Tibial artery (tissue), 4 donors: ENCODE data around the gene FAM89A.
A peak's percentile ranks its signal among the peaks of the same experiment; 100 is the strongest.
"Not testable (repeated sequence)": the region's sequence is repeated elsewhere in the genome, so short reads cannot be mapped to it uniquely, and the experiment has no call there.

Experiments
- DNase-seq, 2 donors: peaks; one replicate each; pipeline ENCODE4 v3.0.0-alpha.2; 2019
- H3K27ac ChIP-seq, 2 donors: fragments of 200-600 bp; sonication (generic) in 1 of 2; 1 replicate in 1 of 2; 2 replicates in 1 of 2; pipeline ENCODE4 v1.5.1; 2018 to 2019; ENCODE audit warnings: mild to moderate bottlenecking in 1 of 2
- H3K27me3 ChIP-seq, 2 donors: fragments of 200-600 bp; sonication (generic) in 1 of 2; one replicate each; pipeline versions ENCODE4 v1.5.1 to v1.6.0; 2016 to 2019
- H3K36me3 ChIP-seq, 3 donors: fragments of 200-600 bp; sonication (generic) in 2 of 3; one replicate each; pipeline ENCODE4 v1.5.1; 2016 to 2019; ENCODE audit warnings: mild to moderate bottlenecking in 2 of 3
- H3K4me1 ChIP-seq, 4 donors: fragments of 200-600 bp; sonication (generic) in 2 of 4; 1 replicate in 3 of 4; 2 replicates in 1 of 4; pipeline ENCODE4 v1.5.1; 2016 to 2019
- H3K4me3 ChIP-seq, 2 donors: fragments of 200-600 bp; sonication (generic) in 1 of 2; 1 replicate in 1 of 2; 2 replicates in 1 of 2; pipeline ENCODE4 v1.5.1; 2018 to 2019; ENCODE audit warnings: mild to moderate bottlenecking in 2 of 2
- H3K9me3 ChIP-seq, 3 donors: fragments of 200-600 bp; sonication (generic) in 1 of 3; one replicate each; pipeline ENCODE4 v1.5.1; 2016 to 2019
- intact Hi-C: fragments of 100-400 bp; cut with DNase I; formaldehyde crosslinking; loops from one replicate; pipeline ENCODE4 v1.15.0; 2023; ENCODE audit warnings: low total_unique reads
- TF ChIP-seq, protein P1 (sequence below), 2 experiments: fragments of 200-600 bp in 1 of 2; fragments of 450-650 bp in 1 of 2; IDR thresholded peaks; one replicate each; pipeline ENCODE4 v1.5.1; 2017 to 2019; ENCODE audit warnings: antibody characterized with exemption in 2 of 2, mild to moderate bottlenecking in 1 of 2, moderate library complexity in 1 of 2

Gene FAM89A

GRCh38 chr1:231032963-231033362 is 7.1 kb downstream of the FAM89A start:
- no peaks in the 10 kb centered on the region for H3K4me1 ChIP-seq
- no peak overlapping the region for H3K4me3 ChIP-seq
- H3K9me3 ChIP-seq, result no peaks in the 10 kb centered on the region
- H3K27ac ChIP-seq, result no peak overlapping the region
- peaks cover 0 to 25% of the 10 kb centered on the region in 2 donors for H3K27me3 ChIP-seq
- no peak for DNase-seq
- intact Hi-C loops, result no loop called here
- no peaks in the 10 kb centered on the region for H3K36me3 ChIP-seq
- TF ChIP-seq, protein P1, sequence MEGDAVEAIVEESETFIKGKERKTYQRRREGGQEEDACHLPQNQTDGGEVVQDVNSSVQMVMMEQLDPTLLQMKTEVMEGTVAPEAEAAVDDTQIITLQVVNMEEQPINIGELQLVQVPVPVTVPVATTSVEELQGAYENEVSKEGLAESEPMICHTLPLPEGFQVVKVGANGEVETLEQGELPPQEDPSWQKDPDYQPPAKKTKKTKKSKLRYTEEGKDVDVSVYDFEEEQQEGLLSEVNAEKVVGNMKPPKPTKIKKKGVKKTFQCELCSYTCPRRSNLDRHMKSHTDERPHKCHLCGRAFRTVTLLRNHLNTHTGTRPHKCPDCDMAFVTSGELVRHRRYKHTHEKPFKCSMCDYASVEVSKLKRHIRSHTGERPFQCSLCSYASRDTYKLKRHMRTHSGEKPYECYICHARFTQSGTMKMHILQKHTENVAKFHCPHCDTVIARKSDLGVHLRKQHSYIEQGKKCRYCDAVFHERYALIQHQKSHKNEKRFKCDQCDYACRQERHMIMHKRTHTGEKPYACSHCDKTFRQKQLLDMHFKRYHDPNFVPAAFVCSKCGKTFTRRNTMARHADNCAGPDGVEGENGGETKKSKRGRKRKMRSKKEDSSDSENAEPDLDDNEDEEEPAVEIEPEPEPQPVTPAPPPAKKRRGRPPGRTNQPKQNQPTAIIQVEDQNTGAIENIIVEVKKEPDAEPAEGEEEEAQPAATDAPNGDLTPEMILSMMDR (IDR thresholded peaks at IDR 0.05), result no peak

GRCh38 chr1:231029841-231030240 is 10.2 kb downstream of the FAM89A start:
- DNase-seq, result no peak
- Histone ChIP-seq H3K27me3 (peaks cover 0 to 9% of the 10 kb centered on the region in 2 donors), H3K36me3 (no peaks in the 10 kb centered on the region), H3K9me3 (no peaks in the 10 kb centered on the region), H3K27ac (no peak overlapping the region), H3K4me3 (no peak overlapping the region), H3K4me1 (no peaks in the 10 kb centered on the region)
- TF ChIP-seq, protein P1 (IDR thresholded peaks at IDR 0.05), result no peak
- intact Hi-C loops, result no loop called here

DNA sequence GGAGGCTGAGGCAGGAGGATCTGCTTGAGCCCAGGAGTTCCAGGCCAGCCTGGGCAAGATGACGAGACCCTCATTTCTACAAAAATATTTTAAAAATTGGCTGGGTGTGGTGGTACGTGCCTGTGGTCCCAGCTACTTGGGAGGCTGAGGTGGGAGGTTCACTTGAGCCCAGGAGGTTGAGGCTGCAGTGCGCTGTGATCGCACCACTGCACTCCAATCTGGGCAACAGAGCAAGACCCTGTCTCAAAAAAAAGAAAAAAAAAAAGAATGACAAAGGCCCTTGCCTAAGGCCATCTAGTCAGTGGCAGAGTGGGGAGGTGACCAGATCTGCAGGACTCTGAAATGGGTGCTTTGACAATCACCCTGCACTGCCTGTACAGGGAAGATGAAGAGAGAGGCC is 10.8 kb downstream of the FAM89A start:
- intact Hi-C loops, H3K9me3 ChIP-seq, H3K27ac ChIP-seq, H3K4me3 ChIP-seq, H3K36me3 ChIP-seq, H3K4me1 ChIP-seq, H3K27me3 ChIP-seq, DNase-seq: not testable (repeated sequence)

GRCh38 chr1:231028682-231029081 is 11.4 kb downstream of the FAM89A start:
- Histone ChIP-seq H3K4me1 (no peaks in the 10 kb centered on the region), H3K4me3 (no peak overlapping the region), H3K9me3 (no peaks in the 10 kb centered on the region), H3K27me3 (peaks cover 0 to 3% of the 10 kb centered on the region in 2 donors), H3K36me3 (no peaks in the 10 kb centered on the region), H3K27ac (no peak overlapping the region)
- intact Hi-C loops, result no loop called here
- TF ChIP-seq, protein P1 (IDR thresholded peaks at IDR 0.05), result no peak
- DNase-seq, result peak in 1 of 2 donors; percentile 22

DNA sequence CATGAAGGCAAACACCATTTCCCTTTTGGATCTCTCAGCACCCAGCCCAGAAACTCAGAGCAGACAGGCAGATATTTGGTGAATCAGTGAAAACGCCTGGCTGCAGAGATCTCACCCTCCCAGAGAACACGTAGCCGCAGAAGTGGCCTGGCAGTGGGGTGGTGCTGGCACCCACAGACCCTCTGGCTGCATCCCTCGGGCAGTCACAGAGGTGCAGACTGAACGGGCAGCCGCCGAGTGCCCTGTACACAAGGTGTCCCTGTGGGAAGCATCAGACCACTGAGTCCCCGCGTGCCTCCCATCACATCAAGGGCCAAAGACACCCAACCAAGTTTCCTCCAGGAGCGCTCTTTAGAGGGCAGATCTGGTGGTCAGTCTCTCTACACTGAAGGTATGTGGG is 12.1 kb downstream of the FAM89A start:
- DNase-seq, result no peak
- no peaks in the 10 kb centered on the region for H3K4me1 ChIP-seq
- H3K4me3 ChIP-seq, result no peak overlapping the region
- no peaks in the 10 kb centered on the region for H3K9me3 ChIP-seq
- no peaks in the 10 kb centered on the region for H3K36me3 ChIP-seq
- no peak overlapping the region for H3K27ac ChIP-seq
- intact Hi-C loops, result no loop called here
- peaks cover 0 to under 1% of the 10 kb centered on the region in 2 donors for H3K27me3 ChIP-seq
- TF ChIP-seq, protein P1 (IDR thresholded peaks at IDR 0.05), result no peak

DNA sequence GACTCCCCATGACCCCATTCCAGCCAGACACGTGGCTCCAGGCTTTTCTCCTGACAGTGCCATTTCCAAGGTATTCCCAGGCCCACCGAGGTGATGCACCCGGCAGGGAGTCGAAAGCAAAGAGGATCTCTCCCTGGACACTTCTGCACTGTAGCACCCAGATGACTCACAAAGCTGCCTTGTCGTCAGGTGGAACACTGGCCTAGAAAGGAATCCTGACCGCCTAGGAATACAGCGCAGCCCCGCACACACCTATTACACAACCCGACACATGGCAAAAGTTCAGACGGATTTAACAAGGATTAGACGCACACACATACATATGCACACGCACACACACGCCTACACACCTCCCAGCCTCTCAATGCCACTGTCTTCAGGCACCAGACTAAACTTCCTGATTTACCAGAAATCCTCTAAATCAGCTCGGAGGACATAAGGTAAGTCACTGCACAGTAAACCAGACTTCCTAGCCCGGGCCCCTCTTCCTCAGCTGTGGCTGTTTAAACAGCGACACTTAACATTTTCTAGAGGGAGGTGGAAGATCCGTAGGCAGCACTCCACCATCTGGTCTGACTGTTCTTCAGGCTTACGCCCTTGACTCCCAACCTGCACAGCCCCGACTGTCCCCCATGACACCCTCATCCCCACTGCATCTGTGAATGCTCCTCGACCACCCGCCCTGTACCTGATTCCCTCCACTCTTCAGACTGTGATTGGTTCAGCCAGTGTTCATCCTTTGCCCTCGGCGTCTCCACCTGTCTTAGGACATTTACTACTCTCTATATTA is 12.7 kb downstream of the FAM89A start:
- H3K4me3 ChIP-seq, result no peak overlapping the region
- no peaks in the 10 kb centered on the region for H3K4me1 ChIP-seq
- H3K27ac ChIP-seq, result no peak overlapping the region
- no peaks in the 10 kb centered on the region for H3K27me3 ChIP-seq
- no peak for DNase-seq
- H3K9me3 ChIP-seq, result no peaks in the 10 kb centered on the region
- intact Hi-C loops, result no loop called here
- TF ChIP-seq, protein P1 (IDR thresholded peaks at IDR 0.05), result no peak
- H3K36me3 ChIP-seq, result no peaks in the 10 kb centered on the region
